Right atrium auricular region (tissue), 2 donors: Measurements from ENCODE around the gene PLA2G4B. TPM values are rescaled to one million over a fixed set of nuclear protein-coding genes. Genes with fewer than 3 reads are reported as not detected.

ENCODE experiments used
- DNase-seq: peaks from one replicate; pipeline ENCODE4 v3.0.0-alpha.2; 2019; ENCODE audit warnings: low spot score
- H3K27ac ChIP-seq, 2 donors: fragments of 200-600 bp; sonication (generic); 1 replicate in 1 of 2; 2 replicates in 1 of 2; pipeline ENCODE4 v1.5.1; 2016 to 2019
- H3K27me3 ChIP-seq, 2 donors: fragments of 200-600 bp; sonication (generic); one replicate each; pipeline versions ENCODE4 v1.5.1 to v1.6.0; 2017 to 2019
- H3K36me3 ChIP-seq: fragments of 200-600 bp; sonication (generic); one replicate; pipeline ENCODE4 v1.5.1; 2016
- H3K4me1 ChIP-seq, 2 donors: fragments of 200-600 bp; sonication (generic); one replicate each; pipeline versions ENCODE4 v1.5.1 to v1.6.0; 2017 to 2019
- H3K4me3 ChIP-seq, 2 donors: fragments of 200-600 bp; sonication (generic); 1 replicate in 1 of 2; 2 replicates in 1 of 2; pipeline ENCODE4 v1.5.1; 2017 to 2019; ENCODE audit warnings: mild to moderate bottlenecking in 1 of 2, moderate library complexity in 1 of 2
- H3K9me3 ChIP-seq, 2 donors: fragments of 200-600 bp; sonication (generic); one replicate each; pipeline ENCODE4 v1.5.1; 2019
- total RNA-seq, 2 donors: library from RNA; depleted of rRNA; stranded (reverse); fragments of >200 nt; gene quantifications; one replicate each; pipeline ENCODE4 v1.1.0, GENCODE V29; 2016
- TF ChIP-seq, protein P1 (sequence below), 2 donors: fragments of 200-600 bp; sonication (generic); IDR thresholded peaks; one replicate each; pipeline ENCODE4 v1.5.1; 2019; ENCODE audit warnings: antibody characterized with exemption in 2 of 2

Gene PLA2G4B
- total RNA-seq, 2 donors from 2014 or later: 1.3 to 1.4 TPM

DNA sequence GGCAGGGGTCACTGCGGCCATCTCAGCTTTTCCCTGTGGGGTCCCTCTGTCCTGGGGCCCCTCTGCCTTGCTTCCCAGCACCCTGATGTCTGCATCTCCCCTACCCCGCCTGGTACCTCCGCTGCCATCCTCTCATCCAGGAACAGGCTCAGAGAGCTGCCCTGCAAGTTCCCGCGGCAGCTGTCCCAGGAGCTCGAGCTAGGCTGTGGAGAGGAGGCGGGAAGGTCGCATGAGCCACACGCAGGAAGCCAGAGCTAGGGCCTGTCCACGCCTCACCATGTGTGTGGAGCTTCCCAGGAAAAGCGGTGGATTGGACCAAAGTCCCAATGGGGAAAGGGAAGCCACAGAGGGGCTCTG is 12.5 kb downstream of the PLA2G4B start:
- DNase-seq: no peak
- no peaks in the 10 kb centered on the region for H3K4me1 ChIP-seq
- TF ChIP-seq, protein P1, sequence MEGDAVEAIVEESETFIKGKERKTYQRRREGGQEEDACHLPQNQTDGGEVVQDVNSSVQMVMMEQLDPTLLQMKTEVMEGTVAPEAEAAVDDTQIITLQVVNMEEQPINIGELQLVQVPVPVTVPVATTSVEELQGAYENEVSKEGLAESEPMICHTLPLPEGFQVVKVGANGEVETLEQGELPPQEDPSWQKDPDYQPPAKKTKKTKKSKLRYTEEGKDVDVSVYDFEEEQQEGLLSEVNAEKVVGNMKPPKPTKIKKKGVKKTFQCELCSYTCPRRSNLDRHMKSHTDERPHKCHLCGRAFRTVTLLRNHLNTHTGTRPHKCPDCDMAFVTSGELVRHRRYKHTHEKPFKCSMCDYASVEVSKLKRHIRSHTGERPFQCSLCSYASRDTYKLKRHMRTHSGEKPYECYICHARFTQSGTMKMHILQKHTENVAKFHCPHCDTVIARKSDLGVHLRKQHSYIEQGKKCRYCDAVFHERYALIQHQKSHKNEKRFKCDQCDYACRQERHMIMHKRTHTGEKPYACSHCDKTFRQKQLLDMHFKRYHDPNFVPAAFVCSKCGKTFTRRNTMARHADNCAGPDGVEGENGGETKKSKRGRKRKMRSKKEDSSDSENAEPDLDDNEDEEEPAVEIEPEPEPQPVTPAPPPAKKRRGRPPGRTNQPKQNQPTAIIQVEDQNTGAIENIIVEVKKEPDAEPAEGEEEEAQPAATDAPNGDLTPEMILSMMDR (IDR thresholded peaks at IDR 0.05): no peak
- H3K4me3 ChIP-seq: no peak overlapping the region
- no peaks in the 10 kb centered on the region for H3K9me3 ChIP-seq
- no peaks in the 10 kb centered on the region for H3K27me3 ChIP-seq
- H3K27ac ChIP-seq: no peak overlapping the region
- H3K36me3 ChIP-seq: peaks cover 22% of the 10 kb centered on the region

DNA sequence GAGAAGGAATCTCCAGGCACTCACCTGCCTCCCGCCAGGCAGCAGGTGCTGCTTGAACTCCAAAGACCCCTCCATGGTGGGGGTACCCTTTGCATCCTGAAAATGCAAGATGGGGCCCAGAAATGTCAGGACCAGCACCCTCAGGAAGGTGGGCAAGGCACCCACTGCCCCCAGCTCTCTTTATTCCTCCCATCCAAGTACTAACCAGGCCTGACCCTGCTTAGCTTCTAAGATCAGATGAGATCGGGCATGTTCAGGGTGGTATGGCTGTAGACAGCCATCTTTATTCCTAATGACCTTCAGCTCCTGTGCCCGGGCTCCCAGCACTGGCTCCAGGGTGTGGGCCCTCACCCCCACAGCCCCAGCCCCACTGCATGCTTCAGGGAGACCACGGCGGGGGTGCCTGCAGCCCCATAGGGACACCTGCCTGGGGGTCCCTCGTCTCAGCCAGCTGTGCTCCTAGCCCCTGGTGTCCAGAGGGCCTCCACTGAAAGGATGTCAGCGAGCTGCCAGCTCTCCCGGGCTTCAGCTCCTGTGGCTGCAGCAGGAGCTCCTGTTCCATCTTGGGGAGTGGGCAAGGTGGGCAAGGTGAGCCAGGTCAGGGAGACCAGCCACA is 13.2 kb downstream of the PLA2G4B start:
- Histone ChIP-seq H3K4me3 (no peak overlapping the region), H3K9me3 (no peaks in the 10 kb centered on the region), H3K27ac (no peak overlapping the region), H3K4me1 (no peaks in the 10 kb centered on the region), H3K27me3 (no peaks in the 10 kb centered on the region), H3K36me3 (peaks cover 15% of the 10 kb centered on the region)
- TF ChIP-seq, protein P1 (IDR thresholded peaks at IDR 0.05): no peak
- no peak for DNase-seq

DNA sequence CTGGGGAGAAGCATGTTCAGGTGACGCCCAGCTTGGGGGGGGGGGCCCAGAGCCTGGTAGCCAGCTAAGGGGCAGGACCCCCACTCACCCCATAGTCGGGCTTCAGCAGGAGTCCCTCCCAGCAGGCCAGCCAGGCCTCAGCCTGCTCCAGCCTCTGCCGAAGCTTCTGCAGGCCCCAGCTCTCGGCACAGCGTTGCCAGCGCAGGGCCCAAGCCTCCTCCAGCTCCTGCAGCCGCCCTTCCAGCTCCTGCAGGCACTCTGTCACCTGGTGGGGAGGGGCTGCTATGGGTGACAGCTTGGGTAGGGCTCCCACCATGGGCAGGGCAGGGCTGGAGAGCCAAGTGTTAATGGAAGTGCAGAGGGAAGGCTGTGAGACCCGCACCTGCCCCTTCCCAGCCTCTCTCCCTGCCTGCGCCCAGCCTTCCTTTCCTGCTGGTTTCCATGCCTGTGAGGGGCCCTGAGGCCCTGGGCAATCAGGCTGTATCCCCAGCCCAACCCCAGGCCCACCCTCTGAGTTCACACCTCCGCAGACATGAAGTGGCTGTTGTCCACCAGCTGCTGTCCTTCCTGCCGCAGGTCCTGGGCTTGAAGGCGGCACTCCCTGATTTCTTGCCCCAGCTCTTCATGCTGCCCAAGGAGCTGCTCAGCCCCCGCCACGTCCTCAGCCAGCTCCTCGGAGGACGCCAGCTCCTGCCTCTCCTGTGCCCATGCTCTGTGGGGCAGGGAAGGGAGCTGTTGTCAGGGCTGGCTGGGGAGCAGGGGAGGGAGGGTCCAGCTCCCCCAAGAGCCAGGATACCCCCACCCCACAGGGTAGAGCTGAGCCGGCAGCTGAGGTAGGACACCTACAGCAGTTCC is 14.3 kb downstream of the PLA2G4B start:
- DNase-seq: no peak
- H3K27ac ChIP-seq: no peak overlapping the region
- TF ChIP-seq, protein P1 (IDR thresholded peaks at IDR 0.05): no peak
- H3K4me1 ChIP-seq: no peaks in the 10 kb centered on the region
- H3K27me3 ChIP-seq: no peaks in the 10 kb centered on the region
- no peaks in the 10 kb centered on the region for H3K9me3 ChIP-seq
- no peak overlapping the region for H3K4me3 ChIP-seq
- peaks cover 6% of the 10 kb centered on the region for H3K36me3 ChIP-seq

DNA sequence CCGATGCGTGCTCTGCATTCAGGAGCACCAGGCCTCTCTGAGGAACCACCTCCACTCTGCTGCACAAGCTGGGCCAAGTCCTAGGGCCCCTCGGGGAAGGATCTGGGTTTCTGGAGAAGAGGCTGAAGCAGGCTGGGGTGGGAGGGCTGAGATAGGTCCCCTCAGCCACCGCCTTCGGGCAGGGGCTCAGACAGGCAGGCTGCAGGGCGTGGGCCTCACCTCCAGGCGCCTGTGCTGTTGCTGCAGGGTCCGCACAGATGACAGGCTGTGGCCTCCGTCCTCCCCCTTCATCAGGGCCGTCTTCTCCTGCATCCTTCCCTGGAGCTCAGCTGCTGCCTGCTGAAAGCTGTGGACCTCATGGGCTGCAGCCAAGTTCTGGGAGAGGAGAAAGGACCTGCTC is 15.2 kb downstream of the PLA2G4B start:
- no peaks in the 10 kb centered on the region for H3K4me1 ChIP-seq
- TF ChIP-seq, protein P1 (IDR thresholded peaks at IDR 0.05): no peak
- DNase-seq: no peak
- no peaks in the 10 kb centered on the region for H3K9me3 ChIP-seq
- H3K36me3 ChIP-seq: no peaks in the 10 kb centered on the region
- H3K27ac ChIP-seq: no peak overlapping the region
- no peaks in the 10 kb centered on the region for H3K27me3 ChIP-seq
- no peak overlapping the region for H3K4me3 ChIP-seq

DNA sequence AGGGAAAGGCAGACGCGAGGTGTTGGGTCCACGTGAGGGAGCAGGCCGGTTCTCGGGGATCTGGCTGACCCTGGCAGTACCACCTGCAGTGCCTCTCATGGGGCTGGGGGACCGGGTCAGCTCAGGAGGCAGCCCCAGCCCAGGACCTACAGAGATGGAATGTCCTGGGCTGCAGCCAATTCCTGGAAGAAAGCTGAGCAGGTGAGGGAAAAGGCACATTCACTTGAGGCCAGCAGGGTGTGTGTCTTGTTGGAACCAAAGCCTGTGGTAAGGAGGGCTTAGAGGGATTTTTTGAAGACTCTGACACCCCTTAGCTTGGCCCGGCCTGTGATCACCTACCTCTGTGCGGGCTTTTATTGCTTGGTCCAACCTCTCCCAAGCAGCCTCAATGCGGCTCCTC is 15.8 kb downstream of the PLA2G4B start:
- TF ChIP-seq, protein P1 (IDR thresholded peaks at IDR 0.05): no peak
- no peaks in the 10 kb centered on the region for H3K27me3 ChIP-seq
- H3K4me3 ChIP-seq: no peak overlapping the region
- no peaks in the 10 kb centered on the region for H3K9me3 ChIP-seq
- no peak for DNase-seq
- H3K36me3 ChIP-seq: no peaks in the 10 kb centered on the region
- no peaks in the 10 kb centered on the region for H3K4me1 ChIP-seq
- no peak overlapping the region for H3K27ac ChIP-seq
